Measurements from ENCODE around the gene TBX20. TPM values are rescaled to one million over a fixed set of nuclear protein-coding genes. Genes with fewer than 3 reads are reported as not detected.

Gene TBX20
- total and polyA plus RNA-seq, 2 of the 8 experiments (the other 6 are each of a cell fraction or from before 2014, with no cell fraction given) = 0.08 to 0.26 TPM

- CTCF ChIA-PET (ENCODE audit: partially characterized antibody) = interaction anchor here (0.7 to 1.5 kb wide), 5 partner anchors 9 to 162 kb away, joined by 3 to 6 read pairs (median 3); partner anchors contain the start of gene TBX20
- WGBS, 2 experiments (ENCODE audit: extremely low coverage in 1 of 2, insufficient coverage in 1 of 2, insufficient read length in 1 of 2, insufficient replicate concordance in 2 of 2, low coverage in 1 of 2, low lambda C conversion rate in 2 of 2, missing lambda C conversion rate in 1 of 2) = 88% methylated on average over 2 of the region's 2 CpGs; no CpG with 5 or more reads in 1 of the 2 experiments
- FAIRE-seq (no peak), DNase-seq (ENCODE audit: low read depth in 1 of 2, low spot score in 2 of 2) (no peak)
- no peak overlapping the region for H2BK120ac ChIP-seq (replicated peaks; ENCODE audit: low read depth, low read length)
- no peak overlapping the region for H3K9ac ChIP-seq (replicated peaks in 1 of 4; ENCODE audit: extremely low read depth in 1 of 4, low read depth in 3 of 4, low read length in 3 of 4)
- H2BK5ac ChIP-seq (ENCODE audit: low read depth, low read length) = no peak overlapping the region
- no peaks in the 10 kb centered on the region for H3K36me3 ChIP-seq (ENCODE audit: control insufficient read depth in 2 of 4, insufficient read depth in 4 of 4, low read length in 3 of 4)
- no peak overlapping the region for H4K8ac ChIP-seq (ENCODE audit: extremely low read depth, insufficient read depth, low read length)
- H3K4ac ChIP-seq (replicated peaks; ENCODE audit: insufficient read length, low read depth, low read length) = no peak overlapping the region
- no peak overlapping the region for H2BK12ac ChIP-seq (ENCODE audit: low read depth, low read length)
- H4K20me1 ChIP-seq (replicated peaks in 1 of 2; ENCODE audit: control insufficient read depth in 1 of 2, insufficient read depth in 2 of 2, low read length in 2 of 2) = peaks cover 6 to 8% of the 10 kb centered on the region in 2 experiments
- H3K79me2 ChIP-seq (ENCODE audit: control insufficient read depth in 1 of 2, insufficient read depth in 2 of 2, low read length in 2 of 2) = no peaks in the 10 kb centered on the region
- H3K56ac ChIP-seq (replicated peaks; ENCODE audit: insufficient read length, low read depth, low read length) = no peak overlapping the region
- H2AK5ac ChIP-seq (ENCODE audit: low read depth, low read length) = no peak overlapping the region
- no peak overlapping the region for H2BK20ac ChIP-seq (ENCODE audit: low read length)
- no peak overlapping the region for H3K18ac ChIP-seq (ENCODE audit: extremely low read depth, low read length)
- H2AFZ ChIP-seq (ENCODE audit: low read length) = no peak overlapping the region
- H4K91ac ChIP-seq (replicated peaks; ENCODE audit: insufficient read length, low read length) = no peak overlapping the region
- H4K5ac ChIP-seq (ENCODE audit: insufficient read length, low read depth, low read length) = no peak overlapping the region
- no peak overlapping the region for H3K23ac ChIP-seq (ENCODE audit: insufficient read length)
- H3K4me1 ChIP-seq (replicated peaks in 1 of 4; ENCODE audit: control insufficient read depth in 3 of 4, insufficient read depth in 4 of 4, low read length in 3 of 4) = peaks cover 9 to 27% (median 10%) of the 10 kb centered on the region in 4 experiments; a peak in 5 of 7 replicates
- no peak overlapping the region for H3K4me2 ChIP-seq (ENCODE audit: insufficient read depth in 1 of 2, low read depth in 2 of 2, low read length in 2 of 2)
- no peaks in the 10 kb centered on the region for H3K79me1 ChIP-seq (ENCODE audit: low read depth, low read length)
- no peak overlapping the region for H3K14ac ChIP-seq (ENCODE audit: insufficient read length)
- no peak overlapping the region for H2BK15ac ChIP-seq (ENCODE audit: low read length)
- no peak overlapping the region for H3K4me3 ChIP-seq (ENCODE audit: extremely low read depth in 1 of 4, insufficient read depth in 2 of 4, low read depth in 3 of 4, low read length in 4 of 4)
- H3K27ac ChIP-seq (ENCODE audit: low read depth, low read length) = no peak overlapping the region
- POLR2A ChIA-PET (ENCODE audit: partially characterized antibody) = interaction anchor here (4.7 kb wide), 1 partner anchor 12 kb away, joined by 35 read pairs; no protein-coding TSS in a partner anchor
- peaks cover 39 to 56% (median 53%) of the 10 kb centered on the region in 4 experiments for H3K27me3 ChIP-seq (replicated peaks in 1 of 4; ENCODE audit: control insufficient read depth in 3 of 4, extremely low read depth in 1 of 4, insufficient read depth in 3 of 4, low read length in 3 of 4)
- H3K9me3 ChIP-seq (ENCODE audit: insufficient read depth in 2 of 2, low read depth in 1 of 2, low read length in 1 of 2) = no peaks in the 10 kb centered on the region
- H3K23me2 ChIP-seq (ENCODE audit: low read depth, low read length) = peaks cover 11% of the 10 kb centered on the region
- TF ChIP-seq SAP30 (IDR thresholded peaks at IDR 0.05; ENCODE audit: insufficient read depth, insufficient replicate concordance, low read length) = no peak
- TF ChIP-seq SP4 (IDR thresholded peaks at IDR 0.05; ENCODE audit: low read length) = no peak
- no peak for TF ChIP-seq SP2 (IDR thresholded peaks at IDR 0.05; ENCODE audit: low read length)
- no peak for TF ChIP-seq ASH2L (IDR thresholded peaks at IDR 0.05; ENCODE audit: low read length)
- no peak for TF ChIP-seq SRF (IDR thresholded peaks at IDR 0.05; ENCODE audit: low read depth, low read length)
- no peak for TF ChIP-seq BCL11A (IDR thresholded peaks at IDR 0.05; ENCODE audit: low read depth in 2 of 2, low read length in 2 of 2)
- TF ChIP-seq USF2 (IDR thresholded peaks at IDR 0.05; ENCODE audit: low read length) = no peak
- TF ChIP-seq RAD21 (IDR thresholded peaks at IDR 0.05 in 1 of 2, conservative IDR thresholded peaks at IDR 0.05 in 1 of 2; ENCODE audit: low read depth in 2 of 2, low read length in 2 of 2) = no peak
- no peak for TF ChIP-seq POU5F1 (IDR thresholded peaks at IDR 0.05; ENCODE audit: low read depth, low read length)
- TF ChIP-seq GABPA (IDR thresholded peaks at IDR 0.05; ENCODE audit: borderline replicate concordance, insufficient read depth, low read length) = no peak
- TF ChIP-seq CHD2 (IDR thresholded peaks at IDR 0.05; ENCODE audit: low read length) = no peak
- no peak for TF ChIP-seq FOSL1 (IDR thresholded peaks at IDR 0.05; ENCODE audit: insufficient read depth, low read depth, low read length)
These were observed 9.5 kb upstream of the TBX20 start for GRCh38 chr7:35263396-35263795.

Data from H1 (cell line).